Central memory CD8-positive, alpha-beta T cell (primary cell): ENCODE results near the gene LPCAT1.
"Not testable (repeated sequence)": the region's sequence is repeated elsewhere in the genome, so short reads cannot be mapped to it uniquely, and the experiment has no call there.

Experiments
- ATAC-seq: fragments of 150-1000 bp; cut with Tn5 transposase; replicated peaks from 2 replicates; pipeline ENCODE4 v1.10.0; 2022; ENCODE audit warnings: mild to moderate bottlenecking, moderate FRiP score, moderate number of reproducible peaks; ENCODE audit not compliant: poor library complexity, severe bottlenecking; ENCODE audit errors: extremely low read depth
- DNase-seq, 2 donors: peaks; one replicate each; pipeline ENCODE4 v3.0.0; 2021; ENCODE audit warnings: low spot score in 2 of 2
- H3K27ac Mint-ChIP-seq: one replicate; pipeline ENCODE4 v1.8.0; 2022; ENCODE audit warnings: low read depth, mild to moderate bottlenecking, moderate library complexity, mixed read lengths
- H3K27me3 Mint-ChIP-seq: one replicate; pipeline ENCODE4 v1.8.0; 2022; ENCODE audit warnings: mixed read lengths
- H3K36me3 Mint-ChIP-seq: one replicate; pipeline ENCODE4 v1.8.0; 2022; ENCODE audit warnings: mild to moderate bottlenecking, moderate library complexity, mixed read lengths; ENCODE audit not compliant: insufficient read depth
- H3K4me1 Mint-ChIP-seq: one replicate; pipeline ENCODE4 v1.8.0; 2022; ENCODE audit warnings: mixed read lengths
- H3K4me3 Mint-ChIP-seq: one replicate; pipeline ENCODE4 v1.8.0; 2022; ENCODE audit warnings: mild to moderate bottlenecking, moderate library complexity, mixed read lengths
- H3K9me3 Mint-ChIP-seq: one replicate; pipeline ENCODE4 v1.8.0; 2022; ENCODE audit warnings: mixed read lengths

The LPCAT1 gene

GRCh38 chr5:1456110-1456881, 67.5 kb downstream of the LPCAT1 start:
- ATAC-seq, H3K4me3 Mint-ChIP-seq, H3K9me3 Mint-ChIP-seq, H3K27ac Mint-ChIP-seq, H3K4me1 Mint-ChIP-seq, DNase-seq: not testable (repeated sequence)
- Mint-ChIP-seq H3K27me3 (peaks cover 20% of the 10 kb centered on the region), H3K36me3 (peaks cover 18% of the 10 kb centered on the region)

- Mint-ChIP-seq H3K9me3 (peaks cover 5% of the 10 kb centered on the region), H3K27ac (no peak overlapping the region), H3K36me3 (peaks cover 3% of the 10 kb centered on the region), H3K4me1 (peaks cover 7% of the 10 kb centered on the region), H3K4me3 (no peak overlapping the region), H3K27me3 (peaks cover 20% of the 10 kb centered on the region)
- ATAC-seq (no peak), DNase-seq (no peak)
Observed at GRCh38 chr5:1453613-1454012, 70.1 kb downstream of the LPCAT1 start.

DNA sequence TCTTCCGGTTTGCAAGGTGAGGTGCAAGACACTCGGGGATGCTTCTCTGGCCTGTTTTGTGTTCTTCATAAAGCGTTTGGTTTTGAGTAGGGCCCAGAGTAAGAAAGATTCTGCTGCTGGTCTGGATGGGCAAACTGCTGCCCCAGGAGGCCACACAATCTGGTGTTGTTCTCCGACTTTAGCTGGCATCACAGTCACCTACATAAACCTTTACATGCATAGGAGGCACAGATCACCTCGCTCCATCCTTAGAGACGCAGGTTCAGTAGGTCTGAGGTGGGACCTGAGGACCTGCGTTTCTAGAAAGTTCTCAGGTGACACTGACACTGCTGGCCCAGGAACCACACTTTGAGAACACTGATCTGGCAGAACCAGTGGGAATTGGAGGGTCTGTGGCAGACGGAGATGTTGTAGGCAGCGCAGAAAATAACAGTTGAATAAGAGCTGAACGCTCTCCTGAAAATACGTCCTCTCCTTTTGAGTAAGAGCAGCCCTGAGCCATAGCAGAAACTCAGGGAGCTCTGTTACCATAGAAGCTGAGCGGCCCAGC, 74.6 kb downstream of the LPCAT1 start:
- Mint-ChIP-seq H3K4me1 (peaks cover 26% of the 10 kb centered on the region), H3K4me3 (no peak overlapping the region), H3K9me3 (peaks cover 3% of the 10 kb centered on the region), H3K27ac (peak overlapping the region; percentile 32), H3K36me3 (peaks cover under 1% of the 10 kb centered on the region), H3K27me3 (peaks cover 18% of the 10 kb centered on the region)
- DNase-seq = no peak
- ATAC-seq = no peak

GRCh38 chr5:1448511-1449011, 75.2 kb downstream of the LPCAT1 start:
- peak; percentile 69 for ATAC-seq
- H3K27me3 Mint-ChIP-seq = peaks cover 18% of the 10 kb centered on the region
- H3K4me3 Mint-ChIP-seq = peak overlapping the region; percentile 37
- H3K27ac Mint-ChIP-seq = peak overlapping the region; percentile 32
- peaks cover 26% of the 10 kb centered on the region for H3K4me1 Mint-ChIP-seq
- H3K36me3 Mint-ChIP-seq = peaks cover 3% of the 10 kb centered on the region
- DNase-seq = peak in 1 of 2 donors; percentile 17
- H3K9me3 Mint-ChIP-seq = no peaks in the 10 kb centered on the region

DNA sequence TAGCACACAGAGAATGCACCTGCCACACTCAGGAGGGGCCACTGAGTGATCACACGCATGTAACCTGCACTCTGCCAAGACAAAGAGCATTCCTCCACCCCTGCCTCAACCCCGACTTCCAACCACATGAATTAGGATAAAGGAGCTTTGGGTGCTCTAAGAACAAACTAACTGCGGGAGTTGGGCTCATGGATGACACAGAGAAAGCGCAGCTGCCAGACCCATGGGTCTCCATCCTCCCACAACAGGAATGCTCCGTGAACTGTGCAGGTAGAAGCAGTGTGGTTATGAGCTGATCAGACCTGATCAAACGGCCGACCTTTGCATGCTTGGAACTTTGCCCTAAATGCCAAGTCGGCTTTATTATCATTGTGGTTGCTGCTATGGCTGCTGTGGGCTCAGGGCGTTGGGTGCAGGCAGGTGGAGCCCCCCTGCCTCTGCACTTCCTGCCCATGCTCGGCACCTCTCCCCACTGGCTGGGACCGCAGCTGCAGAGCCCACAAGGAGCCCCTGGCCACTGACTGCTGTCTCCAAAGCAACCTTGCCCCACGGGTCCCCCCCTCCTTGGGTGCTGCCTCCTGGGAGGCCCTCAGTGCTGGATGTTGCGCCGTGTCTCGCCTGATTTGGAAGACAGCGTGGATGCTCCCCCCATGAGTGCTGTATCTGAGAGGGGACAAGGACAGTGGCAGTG, 75.9 kb downstream of the LPCAT1 start:
- Mint-ChIP-seq H3K4me3 (peak overlapping the region; percentile 37), H3K27ac (no peak overlapping the region)
- no peak for DNase-seq

DNA sequence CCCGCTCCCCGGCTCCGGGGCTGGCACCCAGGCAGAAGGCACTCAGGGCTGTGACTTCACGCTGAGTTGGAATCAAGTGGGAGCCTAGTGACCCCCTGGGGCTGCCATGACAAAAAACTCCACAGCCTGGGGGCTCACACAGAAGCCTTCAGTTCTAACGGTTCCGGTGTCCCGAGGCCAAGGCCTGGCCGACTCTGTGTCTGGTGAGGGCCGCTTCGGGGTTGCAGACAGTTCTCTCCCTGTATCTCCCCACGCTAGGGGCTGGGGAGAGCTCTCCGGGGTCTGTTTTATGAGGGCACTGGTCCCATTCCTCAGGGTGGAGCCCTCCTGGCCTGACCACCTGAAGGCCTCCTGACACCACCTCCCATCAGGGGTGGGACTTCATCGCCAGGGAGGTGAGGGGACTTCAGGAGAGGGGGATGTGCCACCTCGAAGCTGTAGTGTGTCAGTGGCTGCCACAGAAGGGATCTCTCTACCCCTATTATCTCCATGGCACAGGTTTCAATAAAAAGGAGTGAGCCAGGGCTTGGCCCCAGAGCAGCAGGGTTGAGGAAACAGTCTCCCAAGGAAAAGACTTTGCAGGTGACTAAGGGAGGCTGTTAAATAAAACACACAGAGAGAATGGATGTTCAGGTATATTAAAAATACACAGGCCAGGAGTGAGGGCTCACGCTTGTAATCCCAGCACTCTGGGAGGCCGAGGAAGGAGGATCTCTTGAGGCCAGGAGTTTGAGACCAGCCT, 77.0 kb downstream of the LPCAT1 start:
- Mint-ChIP-seq H3K4me1 (peaks cover 26% of the 10 kb centered on the region), H3K36me3 (peaks cover 3% of the 10 kb centered on the region), H3K4me3 (peak overlapping the region; percentile 37)

More for the DNA sequence above, 75.9 kb downstream of the LPCAT1 start:
- peaks cover 26% of the 10 kb centered on the region for H3K4me1 Mint-ChIP-seq
- no peaks in the 10 kb centered on the region for H3K9me3 Mint-ChIP-seq
- H3K36me3 Mint-ChIP-seq = peaks cover 3% of the 10 kb centered on the region
- peaks cover 19% of the 10 kb centered on the region for H3K27me3 Mint-ChIP-seq
- ATAC-seq = peak; percentile 62

GRCh38 chr5:1445689-1446601, 77.8 kb downstream of the LPCAT1 start:
- peaks cover 38% of the 10 kb centered on the region for H3K27me3 Mint-ChIP-seq
- H3K4me3 Mint-ChIP-seq = peak overlapping the region; percentile 9
- H3K36me3 Mint-ChIP-seq = peaks cover 3% of the 10 kb centered on the region
- peaks cover under 1% of the 10 kb centered on the region for H3K9me3 Mint-ChIP-seq
- DNase-seq (no peak), ATAC-seq (no peak)
- H3K4me1 Mint-ChIP-seq = peaks cover 26% of the 10 kb centered on the region
- H3K27ac Mint-ChIP-seq = no peak overlapping the region

More for the DNA sequence above, 77.0 kb downstream of the LPCAT1 start:
- H3K9me3 Mint-ChIP-seq = no peaks in the 10 kb centered on the region
- peaks cover 30% of the 10 kb centered on the region for H3K27me3 Mint-ChIP-seq
- H3K27ac Mint-ChIP-seq = no peak overlapping the region
- ATAC-seq = no peak
- no peak for DNase-seq

DNA sequence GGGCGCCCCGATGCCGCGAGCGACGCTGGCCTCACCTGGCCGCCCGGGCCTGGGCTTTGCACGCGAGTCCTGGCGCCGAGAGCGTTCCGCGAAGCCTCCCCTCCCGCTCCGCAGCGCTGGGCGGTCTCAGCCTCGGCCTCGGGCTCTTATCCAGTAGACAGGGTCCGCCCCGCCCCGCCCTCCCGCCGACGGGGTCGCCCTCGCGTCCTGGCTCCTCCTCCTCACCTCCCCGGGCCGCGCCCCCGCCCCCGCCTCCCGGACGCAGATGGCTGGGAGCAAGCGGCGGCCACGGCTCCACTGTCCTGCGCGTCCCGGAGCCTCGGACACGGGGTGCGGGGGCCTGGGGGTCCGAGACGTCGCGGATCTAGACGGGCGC, 78.5 kb downstream of the LPCAT1 start, which contains the start of gene SLC6A3:
Gene SLC6A3 (minus strand): TSS at position 128 of the 376 bp plus-strand sequence. CDS start 2,243 bp downstream, outside the sequence.
- peaks cover 44% of the 10 kb centered on the region for H3K27me3 Mint-ChIP-seq
- H3K27ac Mint-ChIP-seq = no peak within 1 kb of the TSS
- no peak for DNase-seq

GRCh38 chr5:1444361-1445189, 79.2 kb downstream of the LPCAT1 start:
- H3K9me3 Mint-ChIP-seq = peaks cover 11% of the 10 kb centered on the region
- peaks cover 52% of the 10 kb centered on the region for H3K27me3 Mint-ChIP-seq
- H3K4me3 Mint-ChIP-seq = peak overlapping the region; percentile 30
- H3K27ac Mint-ChIP-seq = no peak overlapping the region
- H3K4me1 Mint-ChIP-seq = peaks cover 26% of the 10 kb centered on the region
- ATAC-seq = no peak
- peaks cover 3% of the 10 kb centered on the region for H3K36me3 Mint-ChIP-seq
- DNase-seq = no peak

More for the DNA sequence above, 78.5 kb downstream of the LPCAT1 start, which contains the start of gene SLC6A3:
- H3K4me3 Mint-ChIP-seq = peak within 1 kb of the TSS; percentile 30
- H3K9me3 Mint-ChIP-seq = peaks cover 6% of the 10 kb centered on the region
- no peak for ATAC-seq
- peaks cover 3% of the 10 kb centered on the region for H3K36me3 Mint-ChIP-seq
- peaks cover 26% of the 10 kb centered on the region for H3K4me1 Mint-ChIP-seq

DNA sequence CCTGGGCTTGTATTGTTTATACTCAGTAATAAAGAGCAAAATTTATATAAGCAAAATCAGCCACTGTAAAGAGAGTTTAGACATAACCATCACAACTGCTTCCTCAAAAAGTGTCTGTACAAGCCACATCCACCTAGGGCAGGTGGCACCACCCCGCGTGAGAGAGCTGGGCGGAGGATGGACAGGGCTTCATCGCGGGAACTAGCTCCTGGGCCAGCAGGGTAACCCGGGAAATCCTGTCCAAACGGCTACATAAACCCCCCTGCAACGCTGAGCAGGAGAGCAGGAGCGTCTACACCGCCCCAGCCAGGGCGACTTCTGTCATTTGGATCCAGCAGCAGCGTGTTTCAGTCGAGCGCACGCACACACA, 79.8 kb downstream of the LPCAT1 start:
- Mint-ChIP-seq H3K4me3 (peak overlapping the region; percentile 30), H3K36me3 (peaks cover 3% of the 10 kb centered on the region), H3K9me3 (peaks cover 11% of the 10 kb centered on the region), H3K4me1 (peaks cover 23% of the 10 kb centered on the region), H3K27ac (no peak overlapping the region), H3K27me3 (peaks cover 52% of the 10 kb centered on the region)
- ATAC-seq = no peak
- DNase-seq = no peak

DNA sequence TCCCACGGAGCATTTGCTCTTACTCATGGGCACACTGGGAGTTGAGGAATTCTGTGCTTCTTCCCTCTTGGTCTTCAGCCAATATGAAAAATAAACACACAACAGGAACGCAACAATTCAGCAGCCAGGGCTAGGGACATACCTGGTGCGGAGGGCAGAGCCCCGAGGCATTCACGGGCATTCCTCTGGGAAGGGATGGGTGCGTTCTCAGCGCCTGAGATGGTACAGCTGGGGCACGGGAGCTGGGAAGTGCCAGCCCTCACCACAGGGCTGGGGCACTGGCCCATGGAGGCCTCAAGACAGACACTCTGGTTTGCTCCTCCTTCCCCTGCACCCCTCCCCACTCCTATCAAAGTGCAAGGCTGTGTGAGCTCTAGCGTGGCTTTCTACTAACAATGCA, 80.6 kb downstream of the LPCAT1 start:
- no peak overlapping the region for H3K4me3 Mint-ChIP-seq
- H3K27me3 Mint-ChIP-seq = peaks cover 52% of the 10 kb centered on the region
- ATAC-seq (no peak), DNase-seq (no peak)
- H3K27ac Mint-ChIP-seq = no peak overlapping the region
- H3K4me1 Mint-ChIP-seq = peaks cover 15% of the 10 kb centered on the region
- peaks cover 11% of the 10 kb centered on the region for H3K9me3 Mint-ChIP-seq
- peaks cover 3% of the 10 kb centered on the region for H3K36me3 Mint-ChIP-seq
